Amniotic epithelial cell (primary cell): ENCODE results near the gene BCDIN3D.

Source experiments
- DNase-seq: peaks from one replicate; pipeline ENCODE4 v3.0.0-alpha.2; 2010; ENCODE audit warnings: low read depth

The BCDIN3D gene

DNA sequence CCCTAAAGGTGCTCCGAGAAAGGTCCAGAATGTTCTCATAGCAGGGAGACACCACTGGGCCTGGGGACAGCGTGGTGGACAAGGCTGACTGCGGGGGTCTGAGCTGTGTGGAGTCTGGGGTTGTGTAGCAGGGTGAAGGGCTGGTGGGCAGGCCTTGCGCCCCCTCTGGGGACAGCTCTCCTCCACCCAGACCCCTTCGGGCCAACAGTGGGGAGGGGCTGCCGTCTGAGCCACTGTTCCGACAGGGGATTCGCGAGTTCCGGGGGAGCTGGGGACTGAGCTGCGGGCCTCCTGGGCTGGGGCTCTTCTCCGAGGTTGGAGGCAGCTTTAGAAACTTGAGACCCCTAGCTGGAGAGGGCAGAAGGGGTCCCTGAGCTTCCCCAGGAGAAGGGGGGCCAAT lies 46.8 kb downstream of the BCDIN3D start:
- DNase-seq, result no peak

DNA sequence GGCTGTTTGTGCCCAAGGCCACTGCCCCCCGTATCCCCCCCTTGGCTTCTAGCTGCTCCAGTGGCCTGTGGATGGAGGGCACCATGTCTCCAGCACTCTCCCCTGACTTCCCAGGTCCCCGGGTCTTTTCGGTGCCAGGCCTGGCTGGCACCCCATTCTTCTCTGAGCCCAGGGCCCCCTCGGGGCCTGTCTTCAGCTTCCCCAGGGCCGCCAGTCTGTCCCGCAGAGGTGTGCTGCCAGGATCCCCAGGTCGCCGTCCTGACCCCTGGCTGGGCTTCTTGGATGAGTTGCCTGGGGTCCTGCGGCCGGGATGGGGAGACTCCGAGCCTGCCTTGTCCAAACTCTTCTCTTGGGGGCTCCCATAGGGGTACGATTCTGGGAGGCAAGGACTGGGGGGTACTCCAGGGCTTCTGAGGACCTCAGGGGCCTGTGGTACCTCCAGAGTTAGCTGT lies 47.2 kb downstream of the BCDIN3D start:
- no peak for DNase-seq

DNA sequence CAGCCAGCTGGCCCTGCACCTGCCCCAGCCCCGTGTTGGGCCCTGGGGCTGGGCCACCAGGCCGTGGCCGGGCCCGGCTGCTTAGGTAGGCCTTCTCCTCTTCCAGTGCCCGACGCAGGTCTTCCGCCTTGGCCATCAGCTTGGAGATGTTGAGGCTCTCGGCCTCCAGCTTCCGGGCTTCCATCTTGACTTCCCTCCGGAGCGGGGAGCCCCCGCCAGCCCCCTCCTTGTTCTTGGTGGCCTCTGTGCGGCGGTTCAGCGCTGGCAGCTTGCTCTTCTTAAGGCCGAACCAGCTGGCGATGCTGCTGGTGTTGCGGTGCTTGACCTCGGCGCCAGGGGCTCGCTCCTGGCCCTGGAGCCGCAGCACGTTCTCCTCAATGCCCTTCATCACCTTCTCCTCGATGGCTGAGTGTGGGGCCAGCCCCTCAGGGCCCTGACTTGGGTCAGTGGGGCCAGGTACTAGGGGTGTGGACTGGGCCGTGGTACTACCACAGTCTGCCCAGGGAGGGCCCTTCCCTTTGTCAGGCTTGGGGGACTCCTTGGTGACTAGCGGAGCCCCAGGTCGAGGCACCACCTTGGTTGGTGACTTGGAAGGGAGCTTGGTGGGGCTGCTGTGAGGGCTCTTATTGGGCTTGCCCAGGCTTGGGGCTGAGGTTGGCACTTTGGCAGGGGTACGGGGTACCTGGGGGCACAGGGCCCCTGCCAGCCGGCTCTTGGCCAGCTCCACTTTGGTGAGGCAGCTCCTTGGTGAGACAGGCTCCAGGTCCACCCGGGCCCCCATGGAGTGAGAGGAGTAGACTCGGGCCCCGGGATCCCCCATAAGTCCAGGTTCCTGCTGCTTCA lies 47.9 kb downstream of the BCDIN3D start:
- DNase-seq, result no peak

DNA sequence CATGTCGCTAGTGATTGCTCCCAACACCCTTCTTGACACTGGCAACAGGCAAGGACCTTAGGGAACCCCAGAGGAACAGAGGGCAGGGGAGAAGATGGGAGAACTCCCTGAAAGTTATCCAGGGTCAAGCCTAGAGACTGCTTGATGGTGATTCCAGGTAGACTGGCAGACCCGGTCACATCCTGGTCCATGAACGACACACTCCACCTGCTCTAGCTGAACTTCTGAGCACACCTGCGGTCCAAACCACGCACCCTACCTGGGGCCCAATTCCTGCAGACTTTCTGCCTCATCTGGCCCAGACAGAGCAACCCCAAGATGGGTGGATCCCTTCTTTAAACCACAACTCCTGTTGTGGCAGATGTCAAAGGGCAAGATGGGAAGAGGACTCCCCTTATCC lies 48.9 kb downstream of the BCDIN3D start:
- no peak for DNase-seq

DNA sequence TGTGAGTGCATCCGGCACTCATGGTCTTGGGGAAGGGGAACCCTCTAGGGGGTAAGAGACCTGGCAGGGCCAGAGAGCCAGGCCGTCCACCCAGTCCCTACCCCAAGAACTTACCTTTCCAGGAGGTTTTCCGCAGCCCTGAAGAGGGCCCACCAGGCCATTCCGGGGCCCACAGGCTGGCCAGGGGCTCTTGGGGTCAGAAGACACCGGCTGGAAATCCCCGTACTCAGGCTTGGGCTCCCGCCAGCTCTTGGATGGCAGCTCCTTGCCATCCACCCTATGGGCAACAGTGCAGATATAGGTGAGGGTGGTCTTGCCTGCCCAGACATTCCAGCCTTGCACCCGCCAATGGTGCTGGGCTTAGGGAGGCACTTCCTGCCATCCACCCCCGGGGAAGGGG lies 49.3 kb downstream of the BCDIN3D start:
- DNase-seq, result no peak

DNA sequence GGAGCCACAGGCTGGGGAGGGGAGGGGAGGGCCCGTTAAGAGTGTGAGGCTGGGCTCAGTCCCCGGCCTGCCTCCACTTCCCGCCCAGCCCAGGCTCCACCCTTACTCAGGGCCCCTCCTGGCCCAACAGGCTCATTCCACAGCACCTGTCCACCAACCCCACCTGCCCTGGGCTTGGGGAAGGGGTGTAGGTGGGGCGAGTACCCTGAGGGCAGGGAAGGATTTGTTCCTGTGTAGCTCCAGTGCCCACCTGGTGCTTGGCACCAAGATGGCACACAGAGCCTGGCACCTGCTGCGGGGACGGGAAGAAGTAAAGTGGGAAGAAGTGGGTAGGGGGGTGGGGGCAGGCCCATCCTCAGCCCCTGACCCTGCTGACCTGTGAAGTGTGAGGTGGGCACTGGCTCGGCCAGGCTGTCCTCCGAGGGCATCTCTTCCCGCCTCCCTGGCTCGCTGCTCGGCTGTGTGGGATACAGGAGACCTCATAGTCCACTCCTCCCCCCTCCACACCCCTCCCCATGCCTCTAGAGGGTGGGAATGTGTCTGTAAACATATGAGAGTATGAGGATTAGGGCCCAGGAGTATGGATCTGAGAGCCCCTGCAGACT lies 49.8 kb downstream of the BCDIN3D start:
- no peak for DNase-seq

DNA sequence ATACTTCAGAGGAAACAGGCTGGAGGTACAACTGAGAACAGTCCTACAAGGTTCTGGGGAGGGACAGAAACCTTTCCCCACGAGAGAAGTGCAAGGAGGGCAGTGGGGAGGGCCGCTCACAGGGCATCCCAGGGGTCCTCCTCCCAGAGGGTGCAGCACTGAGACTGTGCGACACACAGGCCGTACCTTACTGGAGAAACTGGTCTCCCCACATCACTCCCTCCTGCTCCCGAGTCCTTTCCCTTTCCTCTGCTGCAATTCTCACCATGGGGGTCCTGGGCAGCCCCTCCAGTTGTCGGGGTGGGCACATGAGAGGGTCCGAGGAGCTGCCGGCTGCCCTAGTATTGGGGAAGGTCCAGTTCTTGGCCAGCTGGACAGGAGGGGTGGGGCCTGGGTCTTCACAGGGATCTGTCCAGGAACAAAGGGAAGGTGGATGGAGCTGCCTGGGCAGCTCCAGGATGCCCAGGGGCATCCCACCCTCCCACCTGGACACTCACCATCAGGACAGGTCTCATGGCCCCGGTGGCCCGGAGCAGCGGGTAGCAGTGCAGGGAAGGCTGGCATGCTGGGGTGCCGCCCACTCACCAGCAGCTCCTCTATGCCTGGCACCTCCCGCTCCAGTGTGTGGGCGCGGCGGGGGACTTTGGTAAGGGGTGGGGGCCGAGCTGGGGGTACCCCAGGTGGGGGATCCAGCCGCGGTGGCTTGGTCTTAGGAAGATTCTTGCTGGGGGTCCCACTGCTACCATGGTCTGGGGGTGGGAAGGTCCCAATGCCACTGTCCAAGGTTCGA lies 50.5 kb downstream of the BCDIN3D start:
- DNase-seq, result no peak

DNA sequence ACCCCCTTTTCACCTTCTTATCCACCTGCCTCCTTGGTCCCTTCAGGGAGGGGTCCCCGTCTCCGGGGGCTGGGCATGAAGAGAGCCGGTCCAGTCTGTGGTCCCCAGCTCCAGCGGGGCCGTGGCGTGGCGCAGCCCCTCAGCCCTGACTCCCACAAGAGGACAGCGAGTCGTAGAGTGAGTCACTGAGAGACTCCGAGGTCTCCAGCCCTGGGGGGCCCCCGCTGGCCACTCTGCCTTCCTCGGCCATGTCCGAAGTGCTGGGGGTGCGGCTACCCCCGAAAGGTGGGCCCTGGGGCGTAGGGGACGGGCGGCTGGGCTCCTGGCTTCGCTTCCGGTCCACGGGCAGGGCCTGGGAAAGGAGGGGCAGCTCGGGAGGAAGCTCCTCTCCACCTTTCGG lies 51.2 kb downstream of the BCDIN3D start:
- no peak for DNase-seq

DNA sequence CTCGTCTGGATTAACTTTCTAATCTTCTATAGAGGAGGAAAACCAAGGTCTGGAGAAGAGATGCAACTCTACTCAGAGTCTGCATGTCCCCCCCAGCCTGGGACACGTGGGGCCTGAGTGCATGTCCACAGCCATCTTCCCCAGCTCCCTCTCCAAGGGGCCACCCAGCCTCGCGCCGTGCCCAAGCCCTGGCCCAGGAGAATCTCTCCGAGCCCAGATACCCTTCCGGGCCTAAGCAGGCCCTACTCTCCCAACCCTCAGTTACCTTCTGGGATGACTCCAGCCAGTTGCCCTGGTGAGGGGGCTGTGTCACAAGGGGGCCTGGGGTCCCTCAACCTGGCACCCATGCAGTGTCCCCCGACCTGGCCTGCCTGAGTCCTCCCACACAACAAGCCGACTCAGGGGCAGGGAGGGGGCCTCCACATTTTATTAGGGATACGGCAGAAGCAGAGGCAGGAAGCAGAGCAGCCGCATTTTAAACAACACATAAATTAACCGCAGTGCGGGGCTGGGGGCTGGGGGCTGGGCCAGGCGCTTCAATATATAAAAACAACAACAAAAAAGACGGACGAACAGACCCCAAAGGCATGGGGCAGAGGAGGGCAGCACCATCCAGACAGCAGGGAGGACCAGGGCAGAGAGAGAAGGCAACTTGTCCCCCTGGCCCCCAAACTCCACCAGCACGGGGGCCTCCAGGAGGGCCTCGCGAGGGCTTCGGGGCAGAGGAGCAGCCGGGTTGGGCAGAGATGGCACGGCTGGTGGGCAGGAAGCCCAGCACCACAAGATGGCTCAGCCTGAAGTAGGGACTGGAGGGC lies 52.0 kb downstream of the BCDIN3D start:
- DNase-seq, result no peak

DNA sequence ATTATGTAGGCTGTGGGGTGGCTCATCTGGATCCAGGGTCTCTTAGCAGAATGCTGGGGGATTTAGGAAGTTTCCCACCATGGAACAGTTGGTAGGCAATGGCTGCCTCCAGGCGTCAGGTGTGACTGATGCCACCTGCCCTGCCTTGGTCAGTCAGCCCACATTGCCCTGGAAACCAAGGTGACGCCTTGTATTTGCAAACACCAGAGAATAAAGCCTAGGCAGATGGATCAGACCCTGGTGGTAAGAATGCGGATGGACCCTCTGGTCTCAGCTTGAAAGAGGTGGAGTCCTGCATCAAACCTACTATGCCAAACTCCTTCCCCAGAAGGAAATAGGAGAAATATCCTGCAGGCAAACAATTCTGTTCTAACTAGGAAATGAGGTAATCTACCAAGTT lies 52.9 kb downstream of the BCDIN3D start:
- no peak for DNase-seq

DNA sequence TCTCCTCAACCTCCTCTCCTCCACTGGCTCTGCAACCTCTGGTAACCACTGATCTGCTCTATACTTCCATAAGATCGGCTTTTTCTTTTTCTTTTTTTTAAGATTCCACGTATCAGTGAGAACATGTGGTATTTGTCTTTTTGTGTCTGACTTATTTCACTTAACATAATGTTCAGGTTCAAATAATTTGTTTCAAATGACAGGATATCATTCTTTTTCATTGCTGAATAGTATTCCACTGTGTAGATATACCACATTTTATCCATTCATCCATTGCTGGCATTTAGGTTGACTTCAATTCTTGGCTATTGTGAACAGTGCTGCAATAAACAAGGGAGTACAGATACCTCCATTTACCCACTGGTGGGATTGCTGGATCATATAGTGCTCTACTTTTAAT lies 55.2 kb downstream of the BCDIN3D start:
- DNase-seq, result no peak
